H1 (cell line): Measurements from ENCODE around the gene ZBED4. TPM values are rescaled to one million over a fixed set of nuclear protein-coding genes. Genes with fewer than 3 reads are reported as not detected.

Experiments
- CTCF ChIA-PET: fragments of 300-600 bp; sonication (Branson Sonifier 250); formaldehyde crosslinking; loops from one replicate; lab custom pipeline; 2021; ENCODE audit not compliant: partially characterized antibody; lab: Charles Lee
- POLR2A ChIA-PET: fragments of 300-600 bp; sonication (Branson Sonifier 250); formaldehyde crosslinking; loops from one replicate; lab custom pipeline; 2021; ENCODE audit warnings: inconsistent platforms; ENCODE audit not compliant: partially characterized antibody; lab: Charles Lee
- DNase-seq, 2 experiments: peaks; one replicate each; pipeline versions ENCODE4 v3.0.0 to v3.0.0-alpha.2; 2010 to 2022; ENCODE audit warnings: low spot score in 2 of 2, low read depth in 1 of 2, mixed read lengths in 1 of 2
- FAIRE-seq: peaks from 2 replicates; lab custom pipeline; 2011; peaks lifted over from hg19 to GRCh38; lab: Jason Lieb, UNC
- H2AFZ ChIP-seq: 2 replicates; pipeline ENCODE4 v1.8.1; 2012; ENCODE audit warnings: low read length, inconsistent platforms
- H2AK5ac ChIP-seq: 2 replicates; pipeline ENCODE4 v1.6.1; 2013; ENCODE audit warnings: low read depth, low read length
- H2BK120ac ChIP-seq: replicated peaks from 2 replicates; pipeline ENCODE3; 2013; ENCODE audit warnings: low read depth, low read length, inconsistent platforms
- H2BK12ac ChIP-seq: 2 replicates; pipeline ENCODE4 v1.6.1; 2013; ENCODE audit warnings: low read depth, low read length
- H2BK15ac ChIP-seq: 2 replicates; pipeline ENCODE4 v1.6.1; 2013; ENCODE audit warnings: low read length
- H2BK20ac ChIP-seq: 2 replicates; pipeline ENCODE4 v1.6.1; 2013; ENCODE audit warnings: low read length
- H2BK5ac ChIP-seq: 2 replicates; pipeline ENCODE4 v1.6.1; 2013; ENCODE audit warnings: low read depth, low read length
- H3K14ac ChIP-seq: 2 replicates; pipeline ENCODE4 v1.6.1; 2013; ENCODE audit warnings: inconsistent platforms; ENCODE audit not compliant: insufficient read length
- H3K18ac ChIP-seq: 2 replicates; pipeline ENCODE4 v1.6.1; 2013; ENCODE audit warnings: low read length; ENCODE audit errors: extremely low read depth
- H3K23ac ChIP-seq: 2 replicates; pipeline ENCODE4 v1.6.1; 2013; ENCODE audit warnings: inconsistent platforms; ENCODE audit not compliant: insufficient read length
- H3K23me2 ChIP-seq: 2 replicates; pipeline ENCODE4 v1.6.1; 2013; ENCODE audit warnings: low read depth, low read length
- H3K27ac ChIP-seq: 2 replicates; pipeline ENCODE4 v1.6.1; 2011; ENCODE audit warnings: low read depth, low read length, inconsistent platforms
- H3K27me3 ChIP-seq, 4 experiments: replicated peaks in 1 of 4; 1 replicate in 1 of 4; 2 replicates in 3 of 4; pipeline versions ENCODE4 v1.6.1 to v1.8.1; 2011 to 2013; ENCODE audit warnings: low read length in 3 of 4, mild to moderate bottlenecking in 3 of 4, inconsistent platforms in 2 of 4, mixed read lengths in 2 of 4, moderate library complexity in 1 of 4; ENCODE audit not compliant: control insufficient read depth in 3 of 4, insufficient read depth in 3 of 4; ENCODE audit errors: extremely low read depth in 1 of 4
- H3K36me3 ChIP-seq, 4 experiments: 2 replicates each; pipeline versions ENCODE4 v1.6.1 to v1.8.1; 2011 to 2013; ENCODE audit warnings: mild to moderate bottlenecking in 4 of 4, low read length in 3 of 4, moderate library complexity in 2 of 4, control low read depth in 1 of 4, inconsistent platforms in 1 of 4; ENCODE audit not compliant: insufficient read depth in 4 of 4, control insufficient read depth in 2 of 4
- H3K4ac ChIP-seq: replicated peaks from 2 replicates; pipeline ENCODE3; 2013; ENCODE audit warnings: low read length, low read depth, mixed read lengths, inconsistent platforms; ENCODE audit not compliant: insufficient read length
- H3K4me1 ChIP-seq, 4 experiments: replicated peaks in 1 of 4; 1 replicate in 1 of 4; 2 replicates in 3 of 4; pipeline versions ENCODE4 v1.6.1 to v1.8.1; 2011 to 2013; ENCODE audit warnings: low read length in 3 of 4, inconsistent platforms in 2 of 4, mixed read lengths in 1 of 4; ENCODE audit not compliant: insufficient read depth in 4 of 4, control insufficient read depth in 3 of 4
- H3K4me2 ChIP-seq, 2 experiments: 2 replicates each; pipeline versions ENCODE4 v1.6.1 to v1.8.1; 2011 to 2013; ENCODE audit warnings: low read depth in 2 of 2, low read length in 2 of 2, control low read depth in 1 of 2, inconsistent platforms in 1 of 2, mild to moderate bottlenecking in 1 of 2; ENCODE audit not compliant: insufficient read depth in 1 of 2
- H3K4me3 ChIP-seq, 4 experiments: fragments of 200-600, 300-600 bp in 1 of 4; sonication (generic), shearing (Covaris generic), sonication (Bioruptor Twin) in 1 of 4; 2 replicates each; pipeline versions ENCODE4 v1.5.1 to v1.8.1; 2011 to 2016; ENCODE audit warnings: low read length in 4 of 4, low read depth in 3 of 4, control low read depth in 2 of 4, inconsistent platforms in 2 of 4, mild to moderate bottlenecking in 2 of 4, mixed read lengths in 1 of 4, moderate library complexity in 1 of 4; ENCODE audit not compliant: insufficient read depth in 2 of 4; ENCODE audit errors: extremely low read depth in 1 of 4
- H3K56ac ChIP-seq: replicated peaks from 2 replicates; pipeline ENCODE3; 2013; ENCODE audit warnings: low read depth, mild to moderate bottlenecking, mixed read lengths, low read length, inconsistent platforms; ENCODE audit not compliant: insufficient read length
- H3K79me1 ChIP-seq: 2 replicates; pipeline ENCODE4 v1.6.1; 2013; ENCODE audit warnings: low read depth, low read length, control low read depth
- H3K79me2 ChIP-seq, 2 experiments: 2 replicates each; pipeline versions ENCODE4 v1.6.1 to v1.8.1; 2012 to 2013; ENCODE audit warnings: low read length in 2 of 2, mild to moderate bottlenecking in 2 of 2, inconsistent platforms in 1 of 2; ENCODE audit not compliant: insufficient read depth in 2 of 2, control insufficient read depth in 1 of 2
- H3K9ac ChIP-seq, 4 experiments: replicated peaks in 1 of 4; 1 replicate in 1 of 4; 2 replicates in 3 of 4; pipeline versions ENCODE4 v1.6.1 to v1.8.1; 2011 to 2013; ENCODE audit warnings: low read depth in 3 of 4, low read length in 3 of 4, control low read depth in 2 of 4, mild to moderate bottlenecking in 2 of 4, moderate library complexity in 2 of 4, inconsistent platforms in 1 of 4; ENCODE audit errors: extremely low read depth in 1 of 4
- H3K9me3 ChIP-seq, 2 experiments: 2 replicates each; pipeline versions ENCODE4 v1.6.1 to v1.8.1; 2012 to 2013; ENCODE audit warnings: mild to moderate bottlenecking in 2 of 2, moderate library complexity in 2 of 2, control low read depth in 1 of 2, inconsistent platforms in 1 of 2, low read depth in 1 of 2, low read length in 1 of 2, mixed read lengths in 1 of 2; ENCODE audit not compliant: insufficient read depth in 2 of 2
- H4K20me1 ChIP-seq, 2 experiments: replicated peaks in 1 of 2; 2 replicates each; pipeline versions ENCODE3 to v1.8.1; 2011 to 2013; ENCODE audit warnings: inconsistent platforms in 2 of 2, low read length in 2 of 2, mild to moderate bottlenecking in 1 of 2; ENCODE audit not compliant: insufficient read depth in 2 of 2, control insufficient read depth in 1 of 2
- H4K5ac ChIP-seq: 2 replicates; pipeline ENCODE4 v1.6.1; 2013; ENCODE audit warnings: low read length, low read depth, mixed read lengths, inconsistent platforms; ENCODE audit not compliant: insufficient read length
- H4K8ac ChIP-seq: 2 replicates; pipeline ENCODE4 v1.8.0; 2013; ENCODE audit warnings: mild to moderate bottlenecking, moderate library complexity, low read length, inconsistent platforms; ENCODE audit not compliant: insufficient read depth; ENCODE audit errors: extremely low read depth
- H4K91ac ChIP-seq: replicated peaks from 2 replicates; pipeline ENCODE3; 2013; ENCODE audit warnings: low read length, mixed read lengths, inconsistent platforms; ENCODE audit not compliant: insufficient read length
- BRCA1 ChIP-seq: IDR thresholded peaks from 2 replicates; pipeline ENCODE4 v1.6.1; 2012; ENCODE audit warnings: low read depth, low read length, improper control_type of control experiment
- POLR2AphosphoS5 ChIP-seq: IDR thresholded peaks from 2 replicates; pipeline ENCODE4 v1.6.1; 2011; ENCODE audit warnings: low read depth, low read length
- POU5F1 ChIP-seq: IDR thresholded peaks from 2 replicates; pipeline ENCODE4 v1.6.1; 2011; ENCODE audit warnings: low read depth, mild to moderate bottlenecking, low read length, moderate library complexity
- SRF ChIP-seq: IDR thresholded peaks from 2 replicates; pipeline ENCODE4 v1.6.1; 2011; ENCODE audit warnings: mild to moderate bottlenecking, low read depth, low read length, moderate library complexity
- WGBS, 2 experiments: shearing (Covaris generic) in 1 of 2; methylation state at CpG; one replicate each; pipeline versions ENCODE4 v1.1.6 to v1.1.7; 2013 to 2015; ENCODE audit warnings: low lambda C conversion rate in 2 of 2, mixed read lengths in 2 of 2, inconsistent platforms in 1 of 2, low coverage in 1 of 2, missing lambda C conversion rate in 1 of 2; ENCODE audit not compliant: insufficient replicate concordance in 2 of 2, insufficient coverage in 1 of 2, insufficient read length in 1 of 2; ENCODE audit errors: extremely low coverage in 1 of 2, missing lambda C conversion rate in 1 of 2; 5-methylcytosine and 5-hydroxymethylcytosine counted together
- polyA plus RNA-seq, 7 experiments: library from polyadenylated mRNA; depleted of rRNA in 3 of 7; stranded (reverse) in 5 of 7; unstranded in 2 of 7; fragments of >200 nt in 5 of 7; fragments of 200-250 nt in 2 of 7; gene quantifications; 1 replicate in 5 of 7; 2 replicates in 1 of 7; 4 replicates in 1 of 7; pipeline versions ENCODE4 v1.2.1 to v1.2.3, GENCODE V29; 2011 to 2013; ENCODE audit warnings: missing spikeins in 2 of 7, mixed read lengths in 2 of 7
- total RNA-seq: library from RNA; stranded (reverse); fragmentation: NEBNext Ultra II Directional; extraction: Animal tissue kit (Norgen Biotek cat#: 25700); gene quantifications from 2 replicates; pipeline ENCODE4 v1.2.1, GENCODE V29; 2021

Gene ZBED4
- total and polyA plus RNA-seq, 2 of the 8 experiments (the other 6 are each of a cell fraction or from before 2014, with no cell fraction given): 11.0 to 28.3 TPM

- Histone ChIP-seq H4K5ac (no peak overlapping the region), H3K79me2 (no peaks in the 10 kb centered on the region), H2BK120ac (peak overlapping the region; percentile 43), H3K79me1 (no peaks in the 10 kb centered on the region; the same call in 1 of the 2 replicates), H2AFZ (no peak overlapping the region), H3K23ac (no peak overlapping the region), H3K4me2 (no peak overlapping the region), H2BK12ac (no peak overlapping the region), H3K27ac (no peak overlapping the region), H3K56ac (no peak overlapping the region), H3K4ac (no peak overlapping the region), H3K9ac (no peak overlapping the region), H3K36me3 (peaks cover 0 to 27% (median 10%) of the 10 kb centered on the region in 4 experiments; a peak in 5 of 8 replicates), H2BK20ac (no peak overlapping the region; the same call in 1 of the 2 replicates), H3K27me3 (no peaks in the 10 kb centered on the region), H3K4me3 (no peak overlapping the region), H4K91ac (no peak overlapping the region)
- CTCF ChIA-PET: no interaction called here
- WGBS, 2 experiments: 94% methylated on average over 11 of the region's 11 CpGs; no CpG with 5 or more reads in 1 of the 2 experiments
- no peak for DNase-seq
- TF ChIP-seq BRCA1 (no peak), POU5F1 (no peak), SRF (no peak), POLR2AphosphoS5 (peak; percentile 64; the same call in 1 of the 2 replicates)
- TF ChIP-seq, all 59 proteins: peak for 1
- H3K14ac ChIP-seq: no peak overlapping the region
- H3K4me1 ChIP-seq: no peaks in the 10 kb centered on the region
- H4K8ac ChIP-seq: no peak overlapping the region
- no peak for FAIRE-seq
- H2BK15ac ChIP-seq: no peak overlapping the region
- H2AK5ac ChIP-seq: no peak overlapping the region
- peaks cover 2 to 10% of the 10 kb centered on the region in 2 experiments for H4K20me1 ChIP-seq
- H3K9me3 ChIP-seq: peaks cover 6 to 12% of the 10 kb centered on the region in 2 experiments; a peak in 2 of 4 replicates
- POLR2A ChIA-PET: no interaction called here
- H3K23me2 ChIP-seq: no peaks in the 10 kb centered on the region
- no peak overlapping the region; the same call in 1 of the 2 replicates for H2BK5ac ChIP-seq
- no peak overlapping the region for H3K18ac ChIP-seq
Measured at GRCh38 chr22:49901457-49901856, 47.8 kb downstream of the ZBED4 start.
